Ishikawa (cell line): Measurements from ENCODE around the gene LCNL1.

Source experiments
- CEBPB ChIP-seq: IDR thresholded peaks from 2 replicates; pipeline ENCODE4 v1.6.1; 2012
- CREB1 ChIP-seq: IDR thresholded peaks from 2 replicates; pipeline ENCODE4 v1.6.1; 2012; ENCODE audit warnings: low read depth
- EGR1 ChIP-seq: IDR thresholded peaks from 2 replicates; pipeline ENCODE4 v1.6.1; 2012
- EP300 ChIP-seq: IDR thresholded peaks from 2 replicates; pipeline ENCODE4 v1.6.1; 2012; ENCODE audit warnings: borderline replicate concordance
- FOXM1 ChIP-seq: IDR thresholded peaks from 2 replicates; pipeline ENCODE4 v1.6.1; 2012; ENCODE audit warnings: low read depth, borderline replicate concordance
- NFIC ChIP-seq: IDR thresholded peaks from 2 replicates; pipeline ENCODE4 v1.6.1; 2012
- RAD21 ChIP-seq: IDR thresholded peaks from 2 replicates; pipeline ENCODE4 v1.6.1; 2012; ENCODE audit warnings: low read depth
- TAF1 ChIP-seq: IDR thresholded peaks from 2 replicates; pipeline ENCODE4 v1.6.1; 2012; ENCODE audit warnings: low read depth, mild to moderate bottlenecking
- YY1 ChIP-seq: IDR thresholded peaks from 2 replicates; pipeline ENCODE4 v1.6.1; 2012; ENCODE audit warnings: low read depth
- ZBTB7A ChIP-seq: IDR thresholded peaks from 2 replicates; pipeline ENCODE4 v1.6.1; 2012; ENCODE audit warnings: low read depth
- TF ChIP-seq, protein P1 (sequence below): IDR thresholded peaks from 2 replicates; pipeline ENCODE4 v1.6.1; 2012
- TF ChIP-seq, protein P2 (sequence below): IDR thresholded peaks from 2 replicates; pipeline ENCODE4 v1.6.1; 2012; ENCODE audit warnings: low read depth, mild to moderate bottlenecking

DNA sequence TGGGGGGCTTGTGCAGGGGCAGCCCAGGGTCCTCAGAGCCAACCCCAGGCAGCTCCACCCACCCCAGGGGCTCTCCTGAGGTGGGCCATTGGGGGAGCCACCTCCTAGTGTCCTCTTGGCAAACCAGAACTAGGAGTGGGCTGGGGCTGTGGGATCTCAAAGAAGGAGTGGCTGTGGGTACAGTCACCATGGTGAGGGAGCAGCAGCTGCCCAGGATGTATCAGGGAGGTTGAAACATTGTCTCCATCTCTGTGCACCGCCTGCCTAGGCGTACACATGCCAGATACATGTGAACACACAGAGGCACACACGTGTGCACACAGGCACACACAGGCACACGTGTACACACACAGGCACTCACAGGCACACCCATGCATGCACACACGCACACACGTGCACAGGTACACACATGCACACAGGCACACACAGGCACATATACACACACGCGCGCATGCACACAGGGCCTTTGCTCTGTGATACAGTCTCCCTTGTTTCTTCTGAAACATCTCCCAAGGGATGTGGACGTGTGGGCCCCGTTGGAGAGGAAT is 20.0 kb upstream of the LCNL1 start:
- TF ChIP-seq EP300 (no peak), RAD21 (no peak), EGR1 (no peak), ZBTB7A (no peak), CREB1 (no peak), FOXM1 (no peak), CEBPB (no peak), YY1 (no peak), TAF1 (no peak), NFIC (no peak)
- TF ChIP-seq, protein P1, sequence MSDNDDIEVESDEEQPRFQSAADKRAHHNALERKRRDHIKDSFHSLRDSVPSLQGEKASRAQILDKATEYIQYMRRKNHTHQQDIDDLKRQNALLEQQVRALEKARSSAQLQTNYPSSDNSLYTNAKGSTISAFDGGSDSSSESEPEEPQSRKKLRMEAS: no peak
- TF ChIP-seq, protein P2, sequence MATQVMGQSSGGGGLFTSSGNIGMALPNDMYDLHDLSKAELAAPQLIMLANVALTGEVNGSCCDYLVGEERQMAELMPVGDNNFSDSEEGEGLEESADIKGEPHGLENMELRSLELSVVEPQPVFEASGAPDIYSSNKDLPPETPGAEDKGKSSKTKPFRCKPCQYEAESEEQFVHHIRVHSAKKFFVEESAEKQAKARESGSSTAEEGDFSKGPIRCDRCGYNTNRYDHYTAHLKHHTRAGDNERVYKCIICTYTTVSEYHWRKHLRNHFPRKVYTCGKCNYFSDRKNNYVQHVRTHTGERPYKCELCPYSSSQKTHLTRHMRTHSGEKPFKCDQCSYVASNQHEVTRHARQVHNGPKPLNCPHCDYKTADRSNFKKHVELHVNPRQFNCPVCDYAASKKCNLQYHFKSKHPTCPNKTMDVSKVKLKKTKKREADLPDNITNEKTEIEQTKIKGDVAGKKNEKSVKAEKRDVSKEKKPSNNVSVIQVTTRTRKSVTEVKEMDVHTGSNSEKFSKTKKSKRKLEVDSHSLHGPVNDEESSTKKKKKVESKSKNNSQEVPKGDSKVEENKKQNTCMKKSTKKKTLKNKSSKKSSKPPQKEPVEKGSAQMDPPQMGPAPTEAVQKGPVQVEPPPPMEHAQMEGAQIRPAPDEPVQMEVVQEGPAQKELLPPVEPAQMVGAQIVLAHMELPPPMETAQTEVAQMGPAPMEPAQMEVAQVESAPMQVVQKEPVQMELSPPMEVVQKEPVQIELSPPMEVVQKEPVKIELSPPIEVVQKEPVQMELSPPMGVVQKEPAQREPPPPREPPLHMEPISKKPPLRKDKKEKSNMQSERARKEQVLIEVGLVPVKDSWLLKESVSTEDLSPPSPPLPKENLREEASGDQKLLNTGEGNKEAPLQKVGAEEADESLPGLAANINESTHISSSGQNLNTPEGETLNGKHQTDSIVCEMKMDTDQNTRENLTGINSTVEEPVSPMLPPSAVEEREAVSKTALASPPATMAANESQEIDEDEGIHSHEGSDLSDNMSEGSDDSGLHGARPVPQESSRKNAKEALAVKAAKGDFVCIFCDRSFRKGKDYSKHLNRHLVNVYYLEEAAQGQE: no peak
